ENCODE results near the gene OR51I2.

OR51I2 gene, protein sequence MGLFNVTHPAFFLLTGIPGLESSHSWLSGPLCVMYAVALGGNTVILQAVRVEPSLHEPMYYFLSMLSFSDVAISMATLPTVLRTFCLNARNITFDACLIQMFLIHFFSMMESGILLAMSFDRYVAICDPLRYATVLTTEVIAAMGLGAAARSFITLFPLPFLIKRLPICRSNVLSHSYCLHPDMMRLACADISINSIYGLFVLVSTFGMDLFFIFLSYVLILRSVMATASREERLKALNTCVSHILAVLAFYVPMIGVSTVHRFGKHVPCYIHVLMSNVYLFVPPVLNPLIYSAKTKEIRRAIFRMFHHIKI

DNA sequence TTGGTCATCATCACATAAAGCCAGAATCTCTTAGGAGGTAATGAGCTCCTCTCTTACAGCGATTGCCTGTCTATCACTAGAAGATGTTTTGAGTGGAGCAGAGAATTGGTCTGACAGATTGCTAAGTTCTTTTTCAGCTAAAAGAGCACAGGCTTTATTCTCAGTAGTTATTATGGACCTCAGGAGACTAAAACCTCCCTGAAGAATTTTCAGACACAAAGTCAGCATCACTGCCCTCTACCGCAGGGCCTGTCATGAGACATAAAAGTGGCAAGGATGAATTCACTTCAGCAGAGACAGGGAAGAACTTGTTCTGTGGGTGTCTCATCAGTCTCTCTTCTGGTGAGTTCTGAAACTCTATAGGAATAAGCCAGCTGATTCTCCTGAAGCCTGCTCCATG lies at the start of gene OR51I2:
OR51I2 (plus strand) TSS at position 301 of the 400 bp plus-strand sequence. CDS start 4,166 bp downstream, outside the sequence.
- H3K27me3 Mint-ChIP-seq, result no peaks in the 10 kb centered on the region
- H3K36me3 Mint-ChIP-seq, result no peaks in the 10 kb centered on the region
- no peak for DNase-seq
- CTCF ChIA-PET, result no interaction called here
- H3K27ac Mint-ChIP-seq, result no peak within 1 kb of the TSS
- no peaks in the 10 kb centered on the region for H3K4me1 Mint-ChIP-seq
- no peak within 1 kb of the TSS for H3K4me3 Mint-ChIP-seq
- no peaks in the 10 kb centered on the region for H3K9me3 Mint-ChIP-seq

GRCh38 chr11:5405173-5405572 lies 44.0 kb upstream of the OR51I2 start:
- Mint-ChIP-seq H3K36me3 (no peaks in the 10 kb centered on the region), H3K4me3 (no peak overlapping the region), H3K4me1 (no peaks in the 10 kb centered on the region), H3K27me3 (peaks cover 4% of the 10 kb centered on the region), H3K9me3 (peaks cover 2% of the 10 kb centered on the region), H3K27ac (no peak overlapping the region)
- no peak for DNase-seq
- CTCF ChIA-PET, result no interaction called here

DNA sequence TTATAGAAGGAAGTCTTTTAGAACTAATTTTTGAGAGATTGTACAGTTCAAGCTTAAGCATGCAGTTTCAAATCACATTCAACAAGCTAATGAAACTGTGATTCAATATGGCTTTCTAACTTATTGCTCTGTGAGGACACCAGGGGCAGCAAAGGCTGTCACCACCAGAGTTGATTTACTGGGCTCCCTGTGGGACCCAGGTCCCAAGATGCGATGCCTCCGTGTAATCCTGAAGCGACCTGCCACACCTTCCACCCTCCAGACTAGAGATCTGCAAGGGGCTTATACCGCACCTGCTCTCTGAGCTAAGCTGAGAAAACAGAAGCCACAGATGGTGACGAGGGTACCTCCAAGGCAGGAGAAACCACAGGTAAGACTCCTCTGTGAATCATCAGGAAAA lies 28.1 kb upstream of the OR51I2 start:
- Mint-ChIP-seq H3K9me3 (no peaks in the 10 kb centered on the region), H3K4me1 (no peaks in the 10 kb centered on the region)

DNA sequence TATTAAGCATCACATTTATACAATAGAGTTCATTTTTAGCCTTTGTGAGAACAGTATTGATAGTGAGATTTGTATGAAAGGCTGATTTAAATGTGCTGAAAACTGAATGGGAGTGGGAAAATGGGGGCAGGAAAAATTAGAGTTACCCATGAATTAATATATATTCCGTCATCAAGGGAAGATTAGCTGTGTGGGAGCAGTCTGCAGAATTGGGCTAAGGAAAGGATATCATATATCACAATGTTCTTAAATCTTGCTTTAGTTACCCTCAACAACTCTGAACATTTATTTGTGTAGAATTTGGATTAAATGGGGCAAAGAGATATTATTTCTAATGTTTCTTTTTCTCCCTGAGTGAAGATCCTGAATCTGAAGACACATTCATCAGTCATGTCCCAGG lies 27.3 kb upstream of the OR51I2 start, which contains the start of gene OR51Q1:
OR51Q1 (plus strand) TSS at position 301 of the 400 bp plus-strand sequence; CDS start at position 391, 90 bp downstream.
- Mint-ChIP-seq H3K36me3 (no peaks in the 10 kb centered on the region), H3K9me3 (no peaks in the 10 kb centered on the region), H3K27ac (no peak within 1 kb of the TSS), H3K4me3 (no peak within 1 kb of the TSS), H3K27me3 (no peaks in the 10 kb centered on the region), H3K4me1 (no peaks in the 10 kb centered on the region)
- no peak for DNase-seq
- CTCF ChIA-PET, result no interaction called here

More for the DNA sequence above, 28.1 kb upstream of the OR51I2 start:
- no peak overlapping the region for H3K27ac Mint-ChIP-seq
- no peaks in the 10 kb centered on the region for H3K27me3 Mint-ChIP-seq
- CTCF ChIA-PET, result no interaction called here
- no peaks in the 10 kb centered on the region for H3K36me3 Mint-ChIP-seq
- no peak overlapping the region for H3K4me3 Mint-ChIP-seq
- no peak for DNase-seq

DNA sequence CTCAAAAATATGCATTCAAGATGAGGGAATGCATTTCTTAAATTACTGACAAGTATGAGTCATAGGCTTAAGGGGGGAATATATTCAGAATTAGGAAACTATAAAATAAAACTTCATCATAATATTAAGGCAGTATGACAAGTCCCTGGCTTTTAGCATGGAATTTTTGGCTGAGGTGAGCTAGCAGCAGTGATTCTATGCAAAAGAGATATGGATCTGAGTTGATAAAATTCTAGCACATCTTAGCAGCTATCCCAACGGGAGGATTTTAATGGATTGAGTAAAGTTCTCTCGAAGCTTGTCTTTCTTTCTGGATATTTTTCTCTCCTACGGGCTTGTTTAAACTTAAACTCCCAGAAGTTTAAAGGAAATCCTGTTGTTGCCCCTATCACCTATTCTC lies 26.0 kb upstream of the OR51I2 start:
- H3K4me1 Mint-ChIP-seq, result no peaks in the 10 kb centered on the region
- CTCF ChIA-PET, result no interaction called here
- H3K36me3 Mint-ChIP-seq, result no peaks in the 10 kb centered on the region
- no peak overlapping the region for H3K4me3 Mint-ChIP-seq
- no peak for DNase-seq
- H3K27me3 Mint-ChIP-seq, result no peaks in the 10 kb centered on the region
- H3K27ac Mint-ChIP-seq, result no peak overlapping the region
- H3K9me3 Mint-ChIP-seq, result no peaks in the 10 kb centered on the region

DNA sequence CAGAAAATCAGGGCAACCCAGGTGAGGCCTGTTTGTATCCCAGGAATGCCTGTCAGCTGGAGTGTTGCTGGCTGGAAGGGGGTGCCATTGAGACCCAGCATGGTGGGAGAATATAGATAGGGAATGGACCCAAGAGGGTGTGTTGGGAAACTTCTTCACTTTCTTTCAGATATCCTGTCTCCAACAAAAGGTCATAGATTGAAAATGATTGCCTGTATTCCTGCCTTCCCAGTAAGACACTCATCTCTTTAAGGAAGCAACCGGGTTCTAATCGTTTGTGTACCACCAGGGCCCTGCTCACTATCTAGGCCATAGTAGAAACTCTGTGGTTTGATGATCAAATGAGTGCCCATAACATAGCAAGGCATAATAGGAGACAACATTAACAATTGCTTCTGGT lies 7.7 kb upstream of the OR51I2 start, which contains the start of gene OR51I1:
OR51I1 (minus strand) TSS at position 101 of the 400 bp plus-strand sequence; CDS start at position 101, 0 bp downstream.
- H3K4me1 Mint-ChIP-seq, result no peaks in the 10 kb centered on the region
- no peak within 1 kb of the TSS for H3K27ac Mint-ChIP-seq
- peaks cover 6% of the 10 kb centered on the region for H3K27me3 Mint-ChIP-seq
- H3K4me3 Mint-ChIP-seq, result no peak within 1 kb of the TSS
- H3K9me3 Mint-ChIP-seq, result no peaks in the 10 kb centered on the region
- CTCF ChIA-PET, result no interaction called here
- H3K36me3 Mint-ChIP-seq, result no peaks in the 10 kb centered on the region
- no peak for DNase-seq

DNA sequence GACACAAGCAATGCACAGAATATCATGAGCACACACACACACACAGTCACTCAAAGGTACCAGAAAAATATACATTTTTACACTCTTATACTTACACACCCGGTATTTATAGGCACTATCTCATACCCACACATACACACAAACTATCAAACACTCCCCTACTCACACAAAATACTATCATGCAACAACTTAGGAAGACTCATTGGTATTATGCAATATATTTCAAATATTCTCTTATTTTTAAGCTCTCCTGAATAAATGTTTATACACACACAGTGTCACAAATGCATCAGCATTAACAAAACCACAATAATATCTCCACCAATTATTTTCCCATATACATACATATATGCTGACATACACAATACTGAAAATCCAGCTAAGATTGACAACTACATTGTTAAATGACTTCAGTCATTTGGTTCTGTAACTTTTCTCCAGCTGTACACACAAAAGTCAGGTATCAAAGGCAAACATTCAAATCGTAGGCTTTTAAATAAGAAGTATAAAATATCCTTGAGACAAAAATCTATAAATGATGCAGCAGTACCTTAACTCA lies 5.2 kb upstream of the OR51I2 start:
- DNase-seq, result no peak
- Mint-ChIP-seq H3K4me1 (no peaks in the 10 kb centered on the region), H3K36me3 (no peaks in the 10 kb centered on the region), H3K4me3 (no peak overlapping the region), H3K27me3 (no peaks in the 10 kb centered on the region), H3K27ac (no peak overlapping the region), H3K9me3 (no peaks in the 10 kb centered on the region)
- CTCF ChIA-PET, result no interaction called here

DNA sequence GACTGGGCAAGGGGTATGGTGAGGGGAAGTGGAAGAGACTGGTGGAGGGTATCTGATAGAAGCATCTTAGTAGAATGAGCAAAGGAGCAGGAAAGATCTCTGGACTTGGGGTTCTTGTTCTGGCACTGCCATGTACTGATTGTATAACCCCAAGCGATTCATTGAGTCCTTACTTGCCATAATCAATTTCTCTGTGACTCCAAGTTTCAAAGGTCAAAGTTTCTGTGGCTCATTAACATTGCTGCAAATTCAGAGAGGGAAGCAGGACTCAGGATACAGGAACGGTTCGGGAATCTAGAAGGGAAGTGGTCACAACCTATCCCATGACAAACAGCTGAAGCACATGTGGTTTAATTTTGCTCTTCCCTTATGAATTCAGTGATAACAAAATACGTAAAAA lies 309 bp downstream of the OR51I2 start:
- Mint-ChIP-seq H3K4me3 (no peak overlapping the region), H3K36me3 (no peaks in the 10 kb centered on the region), H3K27me3 (no peaks in the 10 kb centered on the region), H3K9me3 (no peaks in the 10 kb centered on the region), H3K27ac (no peak overlapping the region), H3K4me1 (no peaks in the 10 kb centered on the region)
- DNase-seq, result no peak
- CTCF ChIA-PET, result no interaction called here

GRCh38 chr11:5460983-5461621 lies 12.0 kb downstream of the OR51I2 start:
- H3K36me3 Mint-ChIP-seq, result no peaks in the 10 kb centered on the region
- DNase-seq, result no peak
- no peak overlapping the region for H3K4me3 Mint-ChIP-seq
- no peaks in the 10 kb centered on the region for H3K9me3 Mint-ChIP-seq
- no peak overlapping the region for H3K27ac Mint-ChIP-seq
- CTCF ChIA-PET, result no interaction called here
- peaks cover 5% of the 10 kb centered on the region for H3K4me1 Mint-ChIP-seq
- H3K27me3 Mint-ChIP-seq, result no peaks in the 10 kb centered on the region

DNA sequence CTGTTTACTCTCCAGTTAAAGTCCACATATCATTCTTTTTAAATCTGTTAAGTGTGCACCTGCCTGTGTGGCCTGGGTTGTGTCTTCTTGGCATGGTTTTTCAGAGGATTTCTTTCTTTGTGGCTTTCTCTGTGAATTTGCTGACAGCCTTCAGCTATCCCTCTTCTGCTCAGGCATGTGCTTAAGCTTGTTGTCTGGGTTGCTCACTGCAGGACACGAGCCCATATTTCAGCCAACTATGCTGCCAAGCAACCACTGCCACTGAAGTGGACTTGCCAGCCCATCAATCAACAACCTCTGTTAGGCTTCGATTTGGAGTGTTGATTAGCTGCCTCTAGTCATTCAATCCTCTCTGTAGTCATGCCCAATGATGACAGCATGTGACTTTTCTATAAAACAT lies 18.4 kb downstream of the OR51I2 start:
- H3K4me1 Mint-ChIP-seq, result no peaks in the 10 kb centered on the region
- no peaks in the 10 kb centered on the region for H3K36me3 Mint-ChIP-seq
- H3K27ac Mint-ChIP-seq, result no peak overlapping the region
- H3K27me3 Mint-ChIP-seq, result peaks cover 6% of the 10 kb centered on the region
- H3K4me3 Mint-ChIP-seq, result no peak overlapping the region
- CTCF ChIA-PET, result no interaction called here
- no peak for DNase-seq
- no peaks in the 10 kb centered on the region for H3K9me3 Mint-ChIP-seq

- H3K4me1 Mint-ChIP-seq, result no peaks in the 10 kb centered on the region
- CTCF ChIA-PET, result interaction anchor here (1.3 kb wide), 1 partner anchor 335 kb away, joined by 3 read pairs; no protein-coding TSS in a partner anchor
- peaks cover 6% of the 10 kb centered on the region for H3K27me3 Mint-ChIP-seq
- H3K36me3 Mint-ChIP-seq, result no peaks in the 10 kb centered on the region
- no peak overlapping the region for H3K27ac Mint-ChIP-seq
- H3K9me3 Mint-ChIP-seq, result no peaks in the 10 kb centered on the region
- no peak overlapping the region for H3K4me3 Mint-ChIP-seq
- no peak for DNase-seq
Observed at GRCh38 chr11:5473921-5474320, 24.8 kb downstream of the OR51I2 start.

DNA sequence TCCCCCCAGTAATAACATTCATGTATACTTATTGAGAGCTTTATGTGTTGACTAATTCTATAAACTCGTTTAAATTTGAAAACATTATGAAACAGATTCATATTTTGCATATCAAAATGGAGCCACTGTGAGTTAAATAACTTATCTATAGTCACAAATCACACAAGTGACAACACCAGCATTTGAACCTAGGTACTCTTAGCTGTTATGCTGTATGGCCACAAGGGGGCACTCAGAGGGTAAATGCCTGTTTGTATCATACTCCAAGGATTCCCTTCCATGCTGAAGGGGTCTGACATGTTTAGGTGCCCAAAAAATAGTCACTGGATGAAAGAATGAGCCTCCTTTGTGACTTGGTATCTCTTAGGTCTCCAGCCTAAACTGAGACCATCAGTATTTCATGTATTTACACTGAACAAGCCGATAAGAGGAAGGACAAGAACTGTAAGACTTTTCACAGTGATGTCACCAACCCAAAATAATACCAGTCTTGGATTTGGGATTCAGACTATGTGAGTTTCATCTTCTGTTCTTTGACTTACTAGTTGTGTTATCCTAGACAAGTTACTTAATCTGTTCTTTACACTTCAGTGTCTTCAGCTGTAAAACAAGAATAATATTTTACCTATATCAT lies 27.2 kb downstream of the OR51I2 start:
- peak; percentile 58 for DNase-seq
- CTCF ChIA-PET, result interaction anchor here (0.7 to 3.4 kb wide), 7 partner anchors 10 to 415 kb away, joined by 3 to 20 read pairs (median 3); partner anchors contain the start of gene OR52N2
- H3K36me3 Mint-ChIP-seq, result no peaks in the 10 kb centered on the region

DNA sequence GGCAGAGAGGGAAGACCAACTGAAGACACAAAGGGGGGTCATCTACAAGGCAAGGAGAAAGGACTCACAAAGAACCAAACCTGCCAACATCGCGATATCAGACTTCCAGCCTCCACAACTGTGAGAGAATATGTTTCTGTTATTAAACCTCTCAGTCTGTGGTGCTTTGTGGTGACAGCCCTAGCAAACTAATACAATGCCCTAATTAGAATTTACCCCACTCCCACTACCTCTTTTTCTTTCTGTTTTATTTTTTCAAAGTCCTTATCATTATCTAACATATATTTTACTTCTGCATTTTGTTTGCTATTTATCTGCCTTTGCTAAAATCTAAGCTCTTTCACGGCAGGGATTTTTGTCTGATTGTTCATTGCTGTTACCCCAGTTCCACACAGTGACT lies 36.9 kb downstream of the OR51I2 start:
- CTCF ChIA-PET, result interaction anchor here (0.9 kb wide), 1 partner anchor 10 kb away, joined by 3 read pairs; no protein-coding TSS in a partner anchor
- H3K9me3 Mint-ChIP-seq, result no peaks in the 10 kb centered on the region
- no peak for DNase-seq
- no peak overlapping the region for H3K27ac Mint-ChIP-seq
- peaks cover 6% of the 10 kb centered on the region for H3K27me3 Mint-ChIP-seq
- H3K4me1 Mint-ChIP-seq, result no peaks in the 10 kb centered on the region
- no peaks in the 10 kb centered on the region for H3K36me3 Mint-ChIP-seq
- no peak overlapping the region for H3K4me3 Mint-ChIP-seq

More for the DNA sequence above, 27.2 kb downstream of the OR51I2 start:
- no peaks in the 10 kb centered on the region for H3K9me3 Mint-ChIP-seq
- no peaks in the 10 kb centered on the region for H3K4me1 Mint-ChIP-seq
- peaks cover 6% of the 10 kb centered on the region for H3K27me3 Mint-ChIP-seq
- H3K27ac Mint-ChIP-seq, result no peak overlapping the region
- no peak overlapping the region for H3K4me3 Mint-ChIP-seq

GRCh38 chr11:5486421-5486820 lies 37.3 kb downstream of the OR51I2 start:
- CTCF ChIA-PET, result interaction anchor here (0.9 kb wide), 1 partner anchor 10 kb away, joined by 3 read pairs; no protein-coding TSS in a partner anchor
- Mint-ChIP-seq H3K27me3 (peaks cover 9% of the 10 kb centered on the region), H3K9me3 (no peaks in the 10 kb centered on the region), H3K36me3 (no peaks in the 10 kb centered on the region), H3K27ac (no peak overlapping the region), H3K4me1 (no peaks in the 10 kb centered on the region), H3K4me3 (no peak overlapping the region)
- DNase-seq, result no peak

Measured in activated naive CD4-positive, alpha-beta T cell treated with anti-CD3 and anti-CD28 coated beads, Interleukin-2, amount 10 ng/mL, durations not matched to agents 7 days and 5 days (primary cell).